ENCODE measurements around the gene TADA2A.

Gene TADA2A

GRCh38 chr17:37480427-37480826 is 73.7 kb downstream of the TADA2A start:
- H4K91ac ChIP-seq (ENCODE audit: low read length) = peak overlapping the region; percentile 29
- H2AK5ac ChIP-seq (ENCODE audit: low read length, severe bottlenecking) = no peak overlapping the region
- H2BK12ac ChIP-seq (ENCODE audit: low read length in 2 of 2) = no peak overlapping the region
- H3K36me3 ChIP-seq (ENCODE audit: control insufficient read depth in 1 of 2, insufficient read depth in 2 of 2, low read depth in 1 of 2, low read length in 2 of 2) = peaks cover 9 to 27% of the 10 kb centered on the region in 2 experiments
- DNase-seq = no peak
- H3K4ac ChIP-seq (ENCODE audit: low read depth in 1 of 2, low read length in 2 of 2) = no peak overlapping the region
- H2AFZ ChIP-seq (ENCODE audit: low read depth, low read length) = no peak overlapping the region
- no peak overlapping the region for H3K27ac ChIP-seq (ENCODE audit: low read length, poor library complexity, severe bottlenecking)
- H2BK15ac ChIP-seq (ENCODE audit: low read depth, poor library complexity, severe bottlenecking) = peak overlapping the region; percentile 55
- peaks cover 2% of the 10 kb centered on the region for H3K79me1 ChIP-seq (replicated peaks; ENCODE audit: low read length, poor library complexity, severe bottlenecking)
- no peak overlapping the region for H2BK5ac ChIP-seq (ENCODE audit: low read depth, low read length, poor library complexity, severe bottlenecking)
- H3K4me2 ChIP-seq (ENCODE audit: low read length, poor library complexity, severe bottlenecking) = no peak overlapping the region
- H4K8ac ChIP-seq (ENCODE audit: low read length) = no peak overlapping the region
- H3K23ac ChIP-seq (ENCODE audit: low read length in 2 of 2) = no peak overlapping the region
- no peak overlapping the region for H2BK120ac ChIP-seq (ENCODE audit: low read depth, low read length)
- peak overlapping the region; percentile 56 for H3K9ac ChIP-seq (ENCODE audit: low read length)
- H3K14ac ChIP-seq (ENCODE audit: low read length in 2 of 2) = no peak overlapping the region
- H3K9me3 ChIP-seq (ENCODE audit: control insufficient read depth, low read length) = no peaks in the 10 kb centered on the region
- no peak overlapping the region for H3K18ac ChIP-seq (ENCODE audit: low read depth in 1 of 2, low read length in 2 of 2)
- peaks cover 3% of the 10 kb centered on the region for H3K4me1 ChIP-seq (ENCODE audit: control insufficient read depth, insufficient read depth, low read depth, low read length)
- 100% methylated on average over 2 of the region's 2 CpGs for WGBS
- H3K27me3 ChIP-seq (ENCODE audit: control insufficient read depth in 1 of 2, insufficient read depth in 1 of 2, low read length in 2 of 2) = no peaks in the 10 kb centered on the region
- H3K4me3 ChIP-seq (ENCODE audit: insufficient read depth in 1 of 2, low read depth in 1 of 2, low read length in 2 of 2) = no peak overlapping the region

- peaks cover 3% of the 10 kb centered on the region for H3K4me1 ChIP-seq (ENCODE audit: control insufficient read depth, insufficient read depth, low read depth, low read length)
- no peak overlapping the region for H2BK5ac ChIP-seq (ENCODE audit: low read depth, low read length, poor library complexity, severe bottlenecking)
- WGBS = 95% methylated on average over 9 of the region's 9 CpGs
- peaks cover 9 to 21% of the 10 kb centered on the region in 2 experiments for H3K36me3 ChIP-seq (ENCODE audit: control insufficient read depth in 1 of 2, insufficient read depth in 2 of 2, low read depth in 1 of 2, low read length in 2 of 2)
- no peak overlapping the region for H2AK5ac ChIP-seq (ENCODE audit: low read length, severe bottlenecking)
- H3K79me1 ChIP-seq (replicated peaks; ENCODE audit: low read length, poor library complexity, severe bottlenecking) = peaks cover 2% of the 10 kb centered on the region
- H3K27me3 ChIP-seq (ENCODE audit: control insufficient read depth in 1 of 2, insufficient read depth in 1 of 2, low read length in 2 of 2) = no peaks in the 10 kb centered on the region
- H3K14ac ChIP-seq (ENCODE audit: low read length in 2 of 2) = no peak overlapping the region
- H4K91ac ChIP-seq (ENCODE audit: low read length) = no peak overlapping the region
- no peak overlapping the region for H3K23ac ChIP-seq (ENCODE audit: low read length in 2 of 2)
- H3K4me3 ChIP-seq (ENCODE audit: insufficient read depth in 1 of 2, low read depth in 1 of 2, low read length in 2 of 2) = no peak overlapping the region
- H2BK15ac ChIP-seq (ENCODE audit: low read depth, poor library complexity, severe bottlenecking) = no peak overlapping the region
- H2BK12ac ChIP-seq (ENCODE audit: low read length in 2 of 2) = no peak overlapping the region
- no peak for DNase-seq
- H2BK120ac ChIP-seq (ENCODE audit: low read depth, low read length) = no peak overlapping the region
- no peak overlapping the region for H3K27ac ChIP-seq (ENCODE audit: low read length, poor library complexity, severe bottlenecking)
- no peak overlapping the region for H2AFZ ChIP-seq (ENCODE audit: low read depth, low read length)
- no peak overlapping the region for H3K4me2 ChIP-seq (ENCODE audit: low read length, poor library complexity, severe bottlenecking)
- peak overlapping the region; percentile 56 for H3K9ac ChIP-seq (ENCODE audit: low read length)
- peak overlapping the region in 1 of 2 experiments; percentile 28 for H3K18ac ChIP-seq (ENCODE audit: low read depth in 1 of 2, low read length in 2 of 2)
- no peak overlapping the region for H4K8ac ChIP-seq (ENCODE audit: low read length)
- peak overlapping the region in 1 of 2 experiments; percentile 35 for H3K4ac ChIP-seq (ENCODE audit: low read depth in 1 of 2, low read length in 2 of 2)
- no peaks in the 10 kb centered on the region for H3K9me3 ChIP-seq (ENCODE audit: control insufficient read depth, low read length)
These were observed 74.4 kb downstream of the TADA2A start for GRCh38 chr17:37481001-37481665.

- Histone ChIP-seq H4K8ac (ENCODE audit: low read length) (no peak overlapping the region), H2BK12ac (ENCODE audit: low read length in 2 of 2) (peak overlapping the region in 1 of 2 experiments; percentile 2), H2BK15ac (ENCODE audit: low read depth, poor library complexity, severe bottlenecking) (no peak overlapping the region), H3K4me3 (ENCODE audit: insufficient read depth in 1 of 2, low read depth in 1 of 2, low read length in 2 of 2) (no peak overlapping the region), H3K9ac (ENCODE audit: low read length) (peak overlapping the region; percentile 75), H3K4me2 (ENCODE audit: low read length, poor library complexity, severe bottlenecking) (no peak overlapping the region), H3K36me3 (ENCODE audit: control insufficient read depth in 1 of 2, insufficient read depth in 2 of 2, low read depth in 1 of 2, low read length in 2 of 2) (peaks cover 0 to 19% of the 10 kb centered on the region in 2 experiments), H4K91ac (ENCODE audit: low read length) (no peak overlapping the region), H3K4me1 (ENCODE audit: control insufficient read depth, insufficient read depth, low read depth, low read length) (peaks cover 3% of the 10 kb centered on the region), H2AFZ (ENCODE audit: low read depth, low read length) (no peak overlapping the region), H3K23ac (ENCODE audit: low read length in 2 of 2) (no peak overlapping the region), H3K79me1 (replicated peaks; ENCODE audit: low read length, poor library complexity, severe bottlenecking) (peaks cover 2% of the 10 kb centered on the region), H3K27me3 (ENCODE audit: control insufficient read depth in 1 of 2, insufficient read depth in 1 of 2, low read length in 2 of 2) (no peaks in the 10 kb centered on the region), H2BK5ac (ENCODE audit: low read depth, low read length, poor library complexity, severe bottlenecking) (no peak overlapping the region), H2AK5ac (ENCODE audit: low read length, severe bottlenecking) (no peak overlapping the region), H2BK120ac (ENCODE audit: low read depth, low read length) (no peak overlapping the region), H3K27ac (ENCODE audit: low read length, poor library complexity, severe bottlenecking) (no peak overlapping the region), H3K4ac (ENCODE audit: low read depth in 1 of 2, low read length in 2 of 2) (no peak overlapping the region), H3K9me3 (ENCODE audit: control insufficient read depth, low read length) (no peaks in the 10 kb centered on the region), H3K14ac (ENCODE audit: low read length in 2 of 2) (no peak overlapping the region), H3K18ac (ENCODE audit: low read depth in 1 of 2, low read length in 2 of 2) (peak overlapping the region in 1 of 2 experiments; percentile 54)
- 26% methylated on average over 5 of the region's 5 CpGs for WGBS
- DNase-seq = peak; percentile 99
These were observed 76.8 kb downstream of the TADA2A start for GRCh38 chr17:37483311-37484039.

- no peak overlapping the region for H3K27ac ChIP-seq (ENCODE audit: low read length, poor library complexity, severe bottlenecking)
- no peak overlapping the region for H3K23ac ChIP-seq (ENCODE audit: low read length in 2 of 2)
- H3K4me2 ChIP-seq (ENCODE audit: low read length, poor library complexity, severe bottlenecking) = no peak overlapping the region
- H2AFZ ChIP-seq (ENCODE audit: low read depth, low read length) = no peak overlapping the region
- no peak overlapping the region for H3K18ac ChIP-seq (ENCODE audit: low read depth in 1 of 2, low read length in 2 of 2)
- H2AK5ac ChIP-seq (ENCODE audit: low read length, severe bottlenecking) = no peak overlapping the region
- H3K4me3 ChIP-seq (ENCODE audit: insufficient read depth in 1 of 2, low read depth in 1 of 2, low read length in 2 of 2) = no peak overlapping the region
- H2BK15ac ChIP-seq (ENCODE audit: low read depth, poor library complexity, severe bottlenecking) = no peak overlapping the region
- no peaks in the 10 kb centered on the region for H3K9me3 ChIP-seq (ENCODE audit: control insufficient read depth, low read length)
- peak; percentile 40 for DNase-seq
- H3K79me1 ChIP-seq (replicated peaks; ENCODE audit: low read length, poor library complexity, severe bottlenecking) = no peaks in the 10 kb centered on the region
- no peak overlapping the region for H3K9ac ChIP-seq (ENCODE audit: low read length)
- H2BK5ac ChIP-seq (ENCODE audit: low read depth, low read length, poor library complexity, severe bottlenecking) = no peak overlapping the region
- no peaks in the 10 kb centered on the region for H3K27me3 ChIP-seq (ENCODE audit: control insufficient read depth in 1 of 2, insufficient read depth in 1 of 2, low read length in 2 of 2)
- H4K91ac ChIP-seq (ENCODE audit: low read length) = no peak overlapping the region
- no peak overlapping the region for H2BK12ac ChIP-seq (ENCODE audit: low read length in 2 of 2)
- no peak overlapping the region for H3K14ac ChIP-seq (ENCODE audit: low read length in 2 of 2)
- H3K36me3 ChIP-seq (ENCODE audit: control insufficient read depth in 1 of 2, insufficient read depth in 2 of 2, low read depth in 1 of 2, low read length in 2 of 2) = no peaks in the 10 kb centered on the region
- no peak overlapping the region for H4K8ac ChIP-seq (ENCODE audit: low read length)
- H3K4ac ChIP-seq (ENCODE audit: low read depth in 1 of 2, low read length in 2 of 2) = no peak overlapping the region
- no CpG with 5 or more reads among the region's 1 CpG for WGBS
- peaks cover 11% of the 10 kb centered on the region for H3K4me1 ChIP-seq (ENCODE audit: control insufficient read depth, insufficient read depth, low read depth, low read length)
- no peak overlapping the region for H2BK120ac ChIP-seq (ENCODE audit: low read depth, low read length)
These were observed 79.4 kb downstream of the TADA2A start for GRCh38 chr17:37485938-37486570.

Measured in mesenchymal stem cell (in vitro differentiated cells and primary cell).